HG03064 (cell line): ENCODE measurements around the gene NCAPG2.

Experiments
- ATAC-seq: cut with Tn5 transposase; IDR thresholded peaks from one replicate; pipeline ENCODE4 v1.9.1; 2021; ENCODE audit warnings: low read depth; ENCODE audit not compliant: unreplicated experiment

The NCAPG2 gene

GRCh38 chr7:158704524-158705233 lies at the start of gene NCAPG2:
Gene NCAPG2, minus strand, starts transcription at chr7:158704804. Its CDS starts 2,905 bp downstream, at chr7:158701899.
- peak; percentile 98 for ATAC-seq

DNA sequence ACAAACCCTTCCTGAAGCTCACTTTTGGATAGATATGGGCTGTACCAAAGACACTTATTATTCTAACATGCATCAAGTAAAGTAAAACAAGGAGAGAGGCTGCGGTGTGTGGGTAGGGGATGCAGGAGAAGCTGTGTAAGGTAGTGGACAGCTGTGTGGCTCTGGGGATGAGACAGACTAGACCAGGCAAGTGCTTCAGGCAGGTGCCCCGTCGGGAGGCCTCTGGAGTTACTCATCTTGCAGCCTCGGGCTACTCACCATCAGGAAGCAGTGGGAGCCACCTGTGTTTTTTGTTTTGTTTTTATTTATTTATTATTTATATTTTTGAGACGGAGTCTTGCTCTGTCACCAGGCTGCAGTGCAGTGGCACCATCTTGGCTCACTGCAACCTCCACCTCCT lies 49.3 kb upstream of the NCAPG2 start:
- ATAC-seq, result no peak

GRCh38 chr7:158751751-158752150 lies 47.1 kb upstream of the NCAPG2 start:
- ATAC-seq, result no peak

GRCh38 chr7:158751199-158751598 lies 46.6 kb upstream of the NCAPG2 start:
- no peak for ATAC-seq

- ATAC-seq, result no peak
Measured at GRCh38 chr7:158750702-158751101, 46.1 kb upstream of the NCAPG2 start.

DNA sequence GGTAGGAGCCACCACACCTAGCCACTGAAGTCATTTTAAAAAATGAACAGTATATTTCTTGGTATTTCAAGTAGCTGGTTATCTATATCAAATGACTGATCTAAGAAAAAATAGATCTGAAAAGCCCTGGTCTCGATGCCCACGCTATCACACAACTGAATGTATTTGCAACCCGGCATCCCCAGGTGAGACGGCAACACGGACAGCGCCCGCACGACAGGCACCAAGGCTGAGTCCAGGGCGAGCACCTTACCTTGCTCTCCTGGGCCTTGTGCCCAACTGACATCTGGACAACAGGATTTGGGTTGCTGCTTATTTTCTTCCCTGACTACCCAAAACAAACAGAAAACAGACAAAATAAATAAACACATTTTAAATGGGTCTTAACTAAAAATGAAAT lies 44.8 kb upstream of the NCAPG2 start:
- ATAC-seq, result no peak

GRCh38 chr7:158748335-158748734 lies 43.7 kb upstream of the NCAPG2 start:
- ATAC-seq, result no peak

GRCh38 chr7:158747408-158747807 lies 42.8 kb upstream of the NCAPG2 start:
- ATAC-seq, result no peak

DNA sequence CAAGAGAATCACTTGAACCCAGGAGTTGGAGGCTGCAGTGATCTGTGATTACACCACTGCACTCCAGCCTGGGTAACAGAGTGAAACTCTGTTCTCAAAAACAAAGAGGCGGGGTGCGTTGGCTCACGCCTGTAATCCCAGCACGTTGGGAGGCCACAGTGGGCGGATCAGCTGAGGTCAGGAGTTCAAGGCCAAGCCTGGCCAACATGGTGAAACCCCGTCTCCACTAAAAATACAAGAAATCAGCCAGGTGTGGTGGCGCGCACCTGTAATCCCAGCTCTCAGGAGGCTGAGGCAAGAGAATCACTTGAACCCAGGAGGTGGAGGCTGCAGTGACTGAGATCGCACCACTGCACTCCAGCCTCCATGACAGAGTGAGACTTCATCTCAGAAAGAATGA lies 42.4 kb upstream of the NCAPG2 start:
- ATAC-seq, result no peak

DNA sequence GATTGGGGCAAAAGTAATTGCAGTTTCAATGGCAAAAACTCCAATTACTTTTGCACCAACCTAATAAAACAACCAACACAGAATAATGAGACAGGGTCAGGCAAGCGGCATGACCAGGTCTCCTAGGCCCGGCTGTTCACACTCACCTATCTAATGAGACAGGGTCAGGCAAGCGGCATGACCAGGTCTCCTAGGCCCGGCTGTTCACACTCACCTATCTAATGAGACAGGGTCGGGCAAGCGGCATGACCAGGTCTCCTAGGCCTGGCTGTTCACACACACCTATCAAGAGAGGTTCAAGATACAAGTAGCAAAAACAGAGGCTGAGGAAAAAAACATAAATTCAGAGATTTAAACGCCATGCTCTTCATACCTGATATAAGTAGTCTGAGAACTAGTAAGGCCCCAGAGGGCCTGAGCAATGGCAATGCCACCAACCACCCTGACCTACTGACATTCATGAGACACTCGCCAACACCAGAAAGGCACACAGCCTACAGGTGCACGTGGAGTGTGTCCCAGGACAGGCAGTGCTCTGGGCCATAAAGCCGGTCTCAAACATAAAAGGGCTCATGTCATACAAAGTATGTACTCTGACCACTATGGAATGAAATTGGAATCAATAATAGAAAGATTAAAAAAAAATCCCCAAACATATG lies 40.6 kb upstream of the NCAPG2 start:
- no peak for ATAC-seq

DNA sequence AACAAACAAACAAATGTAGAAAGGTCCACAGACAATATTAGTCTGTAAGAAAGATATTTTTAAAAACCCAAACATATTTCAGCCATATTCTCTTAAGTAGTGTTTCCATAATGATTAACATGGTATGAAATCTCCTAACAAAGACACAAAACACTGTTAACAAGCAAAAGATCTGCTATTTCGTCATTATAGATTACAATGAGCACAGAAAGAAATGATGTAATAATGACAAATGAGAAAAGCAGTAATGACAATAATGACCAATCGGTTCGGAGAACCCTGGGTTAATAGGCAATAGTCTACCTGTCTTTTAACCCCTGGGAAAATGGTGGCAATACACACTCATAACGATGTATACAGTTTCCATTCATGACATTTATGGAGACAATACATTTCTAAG lies 39.5 kb upstream of the NCAPG2 start:
- ATAC-seq, result no peak

DNA sequence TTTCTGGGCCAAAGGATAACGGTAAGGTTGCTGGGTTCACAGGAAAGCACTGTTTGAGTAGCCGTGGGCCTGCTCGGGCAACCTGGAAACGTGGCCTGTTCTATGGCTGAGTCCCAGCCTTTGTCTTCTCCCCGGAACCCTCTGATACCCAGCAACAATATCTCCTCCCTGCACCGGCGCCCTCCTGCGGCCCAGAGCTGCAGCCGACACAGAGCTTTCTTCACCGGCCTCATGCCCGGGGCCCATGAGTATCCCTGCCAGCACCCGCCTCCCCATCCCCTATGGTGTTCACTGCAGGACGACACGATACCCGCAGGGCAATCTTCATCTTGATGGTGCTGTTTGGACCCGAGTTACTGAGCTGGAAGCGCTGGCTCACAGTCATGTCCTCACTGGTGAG lies 38.6 kb upstream of the NCAPG2 start:
- no peak for ATAC-seq

- no peak for ATAC-seq
Measured at GRCh38 chr7:158742065-158742821, 37.6 kb upstream of the NCAPG2 start.

DNA sequence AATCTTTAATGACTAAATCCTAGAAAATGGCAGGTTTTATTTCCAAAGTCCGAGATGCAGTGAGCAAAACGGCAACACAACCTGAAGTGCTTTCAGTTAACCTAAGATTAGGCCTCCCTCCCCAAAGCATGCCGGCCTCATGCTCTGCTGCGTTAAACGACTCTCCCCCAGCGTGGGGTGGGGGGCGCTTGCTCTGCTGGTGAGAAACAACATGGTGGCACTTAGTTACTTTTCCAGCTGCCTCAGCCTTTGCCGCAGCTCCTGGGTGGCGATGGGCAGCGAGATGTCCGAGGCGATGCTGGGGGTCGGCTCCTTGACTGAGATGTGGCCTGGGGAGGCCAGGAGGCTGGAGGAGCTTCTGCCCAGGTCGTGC lies 36.7 kb upstream of the NCAPG2 start:
- ATAC-seq, result no peak

GRCh38 chr7:158740657-158741293 lies 36.2 kb upstream of the NCAPG2 start:
- no peak for ATAC-seq

DNA sequence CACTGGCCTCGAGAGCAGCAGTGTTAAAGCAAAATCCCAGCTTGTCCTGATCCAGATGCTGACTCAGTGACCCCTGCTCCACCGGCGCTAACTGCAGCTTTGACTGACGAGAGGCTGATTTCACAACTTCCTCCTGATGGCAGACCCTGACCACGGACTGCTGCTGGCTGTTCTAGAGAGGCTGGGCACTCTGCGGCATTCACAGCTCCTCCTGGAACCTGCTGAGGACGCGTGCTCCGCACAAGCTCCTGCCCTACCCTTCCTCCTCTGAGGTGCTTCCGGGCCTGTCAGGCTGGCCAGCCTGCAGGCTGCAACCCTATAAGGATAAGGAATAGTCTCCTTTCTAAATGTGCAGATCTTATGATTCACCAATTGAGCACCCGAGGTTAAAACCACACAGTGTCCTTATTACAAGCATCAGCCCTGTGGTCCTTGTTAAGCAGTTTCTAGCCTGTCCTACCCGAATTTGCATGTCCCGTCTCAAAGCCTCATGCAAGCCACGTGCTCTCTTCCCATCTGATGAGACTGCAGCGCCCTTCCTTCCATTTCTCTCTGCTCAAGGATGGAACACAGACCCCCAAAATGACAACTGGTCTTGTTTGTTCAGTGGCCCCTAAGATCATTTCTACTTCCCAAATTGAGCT lies 35.5 kb upstream of the NCAPG2 start:
- ATAC-seq, result no peak

DNA sequence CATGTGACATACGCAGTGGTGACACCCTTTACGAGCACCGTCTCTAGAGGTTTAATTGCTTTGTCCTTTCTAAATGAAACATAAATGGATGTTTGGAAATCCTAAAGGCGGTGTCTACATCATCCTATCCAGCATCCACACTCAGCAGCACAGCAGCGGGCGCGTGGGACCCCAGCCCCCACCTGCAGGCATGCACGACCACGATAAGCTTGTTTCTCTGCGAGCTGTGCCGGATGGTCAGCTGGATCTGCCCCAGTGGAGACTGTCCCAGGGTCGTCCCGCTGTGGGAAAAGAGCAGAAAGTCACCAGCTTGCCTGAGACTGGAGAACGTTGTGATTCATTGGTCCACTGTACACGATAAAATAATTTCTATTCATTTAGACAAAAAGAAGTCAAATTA lies 34.2 kb upstream of the NCAPG2 start:
- ATAC-seq, result no peak

- ATAC-seq, result no peak
Measured at GRCh38 chr7:158737064-158737695, 32.6 kb upstream of the NCAPG2 start.

DNA sequence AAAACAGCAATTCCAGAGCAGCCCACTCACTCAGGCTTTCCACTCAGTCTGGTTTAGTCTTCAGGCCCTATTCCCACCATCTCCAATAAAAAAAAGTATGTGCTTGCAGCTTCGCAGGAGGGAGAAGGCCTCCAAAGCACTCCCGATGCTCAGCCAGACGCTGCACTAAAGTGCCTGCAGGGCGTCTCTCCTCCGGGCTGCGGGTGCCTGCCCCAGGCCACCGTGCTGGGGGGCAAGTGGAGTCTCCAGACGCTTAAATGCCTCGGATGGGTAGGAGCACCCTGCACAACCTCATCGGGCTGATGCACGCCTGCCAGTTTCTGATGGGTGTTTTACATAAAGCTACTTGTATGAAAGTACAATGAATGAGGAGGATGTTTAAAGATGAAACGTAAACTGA lies 31.3 kb upstream of the NCAPG2 start:
- ATAC-seq, result no peak

GRCh38 chr7:158734861-158735260 lies 30.3 kb upstream of the NCAPG2 start:
- ATAC-seq, result no peak
